GM19395 (cell line): ENCODE data around the gene NDUFB5.

ENCODE experiments used
- ATAC-seq: cut with Tn5 transposase; IDR thresholded peaks from one replicate; pipeline ENCODE4 v1.9.1; 2021; ENCODE audit warnings: mild to moderate bottlenecking, moderate library complexity; ENCODE audit not compliant: unreplicated experiment

NDUFB5 gene

DNA sequence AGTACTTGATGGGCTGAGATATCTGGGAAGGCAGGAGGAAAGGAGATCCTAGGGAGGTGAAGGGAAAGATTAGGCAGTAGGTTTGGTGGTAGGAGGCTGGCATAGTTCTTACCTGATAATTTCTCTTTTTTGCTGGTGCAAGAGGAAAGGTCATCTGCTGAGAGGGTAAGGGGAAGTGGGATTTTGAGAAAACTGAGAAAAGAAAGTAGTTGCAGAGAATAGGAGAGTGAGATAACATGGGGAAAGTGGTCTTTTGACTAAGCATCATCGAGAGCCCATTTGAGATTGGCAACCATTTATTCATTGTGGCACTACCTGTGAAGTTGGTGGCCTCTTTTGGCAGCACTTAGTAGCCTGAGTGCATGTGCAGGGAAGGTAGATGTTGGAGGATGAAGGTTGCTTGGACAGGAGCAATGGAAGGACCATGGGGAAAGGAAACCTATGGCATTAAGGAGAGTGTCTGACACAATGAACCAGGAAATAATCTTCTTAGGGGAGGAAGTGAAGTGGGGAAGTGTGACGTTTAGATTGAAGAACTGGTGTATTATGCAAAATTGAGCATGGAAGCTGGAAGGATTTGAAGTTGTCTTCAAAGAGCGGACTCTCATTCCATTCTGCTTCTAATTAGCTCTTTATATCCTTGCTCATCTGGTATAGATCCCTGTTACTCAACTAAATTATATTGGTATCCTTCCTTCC lies 26.3 kb downstream of the NDUFB5 start:
- ATAC-seq: peak; percentile 70

DNA sequence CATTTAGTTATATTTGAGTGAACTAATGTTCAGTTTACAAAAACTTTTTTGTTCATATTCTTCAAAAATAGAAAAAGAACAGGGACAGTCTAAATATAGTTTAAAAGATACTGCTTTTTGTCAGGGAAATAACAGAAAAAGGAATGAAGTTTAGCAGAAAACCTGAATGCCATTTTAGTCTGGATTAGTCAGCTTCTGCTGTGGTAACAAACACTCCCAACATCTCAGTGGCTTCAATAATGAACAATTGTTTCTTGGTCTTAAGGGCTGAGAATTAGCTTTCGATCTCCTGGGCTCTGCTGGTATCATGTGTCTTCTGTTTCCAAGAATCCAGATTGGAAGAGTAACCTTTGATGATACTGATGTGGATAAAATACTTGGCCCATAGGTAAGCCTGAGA lies 35.9 kb downstream of the NDUFB5 start:
- no peak for ATAC-seq

DNA sequence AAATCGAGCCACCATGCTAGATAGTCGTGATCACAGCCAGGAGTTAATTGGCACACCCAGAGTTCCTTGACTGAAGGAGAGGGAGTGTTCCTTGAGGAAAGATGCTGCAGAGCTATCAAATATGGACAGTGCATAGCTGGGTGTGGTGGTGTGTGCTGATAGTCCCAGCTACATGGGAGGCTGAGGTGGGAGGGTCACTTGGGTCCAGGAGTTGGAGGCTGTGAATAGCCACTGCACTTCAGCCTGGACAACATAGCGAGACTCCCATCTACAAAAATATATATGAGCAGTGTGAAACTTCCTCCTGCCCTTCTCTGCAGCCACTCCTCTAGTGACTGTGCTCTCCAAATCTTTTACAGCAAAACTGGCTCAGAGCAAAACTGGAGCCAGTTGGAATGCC lies 38.3 kb downstream of the NDUFB5 start:
- no peak for ATAC-seq

DNA sequence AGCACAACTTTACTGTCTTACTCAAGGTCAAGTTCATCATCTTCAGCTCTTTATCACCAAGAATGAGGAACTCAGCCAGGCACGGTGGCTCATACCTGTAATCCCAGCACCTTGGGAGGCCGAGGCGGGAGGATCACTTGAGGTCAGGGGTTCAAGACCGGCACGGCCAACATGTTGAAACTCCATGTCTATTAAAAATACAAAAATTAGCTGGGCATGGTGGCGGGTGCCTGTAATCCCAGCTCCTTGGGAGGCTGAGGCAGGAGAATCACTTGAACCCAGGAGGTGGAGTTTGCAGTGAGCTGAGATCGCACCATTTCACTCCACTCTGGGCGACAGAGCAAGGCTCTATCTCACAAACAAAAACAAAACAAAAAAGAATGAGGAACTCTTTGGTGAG lies 39.2 kb downstream of the NDUFB5 start:
- ATAC-seq: peak; percentile 6

DNA sequence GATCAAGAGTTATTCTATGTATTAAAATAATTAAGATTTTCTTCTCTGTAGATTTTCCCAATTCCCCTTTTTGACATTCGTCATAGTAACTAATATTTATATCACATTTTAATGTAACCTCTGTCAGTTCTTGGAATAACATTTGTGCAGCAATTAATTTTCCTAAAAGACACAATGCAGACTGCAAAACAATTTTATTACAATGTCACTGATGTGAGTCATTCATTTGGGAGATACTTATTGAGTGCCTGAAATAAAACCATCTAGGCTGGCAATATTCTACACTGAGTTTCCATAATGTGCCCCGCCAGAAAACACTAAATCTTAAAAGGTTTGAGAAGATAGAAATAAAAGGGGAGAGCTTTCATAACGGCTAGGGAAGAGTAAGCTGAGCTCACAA lies 41.6 kb downstream of the NDUFB5 start:
- no peak for ATAC-seq

DNA sequence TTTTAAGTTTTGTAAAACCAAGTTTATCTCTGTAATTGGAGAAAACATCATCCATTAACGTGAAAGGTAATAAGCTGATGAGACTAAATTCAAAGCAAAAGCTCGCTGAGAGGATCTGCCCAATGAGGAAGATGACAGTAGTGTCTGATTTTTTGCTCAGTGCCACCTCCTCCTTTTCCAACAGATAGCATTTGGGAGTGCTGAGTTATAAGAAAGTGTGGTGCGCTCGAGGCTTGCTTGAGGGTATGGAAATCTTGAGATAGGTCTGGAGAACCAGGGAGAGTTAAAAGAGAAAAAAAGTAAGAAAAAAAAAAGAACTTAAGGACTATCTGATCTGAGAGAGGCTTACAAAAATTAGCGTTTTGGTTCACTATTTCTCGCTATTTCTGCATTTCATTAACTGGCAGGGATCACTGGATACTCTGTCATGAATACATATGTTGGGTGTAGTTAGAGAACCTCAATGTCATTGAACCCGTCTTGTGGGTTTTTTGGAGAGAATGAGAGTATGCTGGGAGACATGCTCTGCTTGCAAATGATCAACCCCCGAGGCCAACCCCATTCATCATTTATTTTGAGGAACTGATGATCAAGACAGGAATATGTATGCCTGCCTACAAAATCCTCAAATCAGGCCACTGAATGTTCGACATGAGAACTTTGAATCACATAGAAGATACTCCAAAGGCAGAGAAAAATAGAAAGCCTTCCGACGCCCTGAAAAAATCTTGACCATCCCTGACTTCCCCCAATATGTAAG lies 47.3 kb downstream of the NDUFB5 start:
- no peak for ATAC-seq

DNA sequence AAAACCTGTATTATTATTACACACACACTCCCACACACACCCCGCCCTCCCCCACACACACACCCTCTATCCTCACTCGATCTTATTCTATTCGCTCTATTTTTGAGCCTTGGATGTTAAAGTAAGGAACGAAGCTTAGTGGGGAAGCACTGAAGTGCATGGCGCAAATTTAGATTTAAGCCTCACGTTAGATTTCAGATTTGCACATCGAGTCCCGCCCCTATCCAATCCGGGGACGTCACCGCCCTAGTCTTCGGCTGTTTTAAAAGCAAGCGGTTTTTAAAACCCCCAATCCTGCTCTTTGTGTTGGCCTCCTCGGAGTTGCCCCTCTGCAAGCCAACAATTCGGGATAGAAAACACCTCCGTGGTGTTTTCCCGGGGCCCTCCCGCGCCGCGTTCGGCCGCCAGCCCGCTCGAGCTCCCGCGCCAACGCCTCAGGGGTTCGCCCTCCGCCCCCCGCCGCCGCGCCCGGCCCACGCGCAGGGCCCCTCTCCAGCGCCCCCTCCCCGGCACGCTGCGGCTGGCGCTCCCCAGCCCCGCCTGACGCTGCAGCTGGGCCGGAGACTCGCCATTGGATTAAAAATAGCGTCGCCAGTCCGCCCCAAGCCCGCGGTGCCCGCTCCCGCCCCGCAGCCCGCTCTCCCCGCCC lies 48.0 kb downstream of the NDUFB5 start, which contains the start of gene USP13:
Gene USP13, plus strand, starts transcription at position 594 of the 649 bp plus-strand sequence. CDS start 186 bp downstream, outside the sequence.
- peak; percentile 64 for ATAC-seq

DNA sequence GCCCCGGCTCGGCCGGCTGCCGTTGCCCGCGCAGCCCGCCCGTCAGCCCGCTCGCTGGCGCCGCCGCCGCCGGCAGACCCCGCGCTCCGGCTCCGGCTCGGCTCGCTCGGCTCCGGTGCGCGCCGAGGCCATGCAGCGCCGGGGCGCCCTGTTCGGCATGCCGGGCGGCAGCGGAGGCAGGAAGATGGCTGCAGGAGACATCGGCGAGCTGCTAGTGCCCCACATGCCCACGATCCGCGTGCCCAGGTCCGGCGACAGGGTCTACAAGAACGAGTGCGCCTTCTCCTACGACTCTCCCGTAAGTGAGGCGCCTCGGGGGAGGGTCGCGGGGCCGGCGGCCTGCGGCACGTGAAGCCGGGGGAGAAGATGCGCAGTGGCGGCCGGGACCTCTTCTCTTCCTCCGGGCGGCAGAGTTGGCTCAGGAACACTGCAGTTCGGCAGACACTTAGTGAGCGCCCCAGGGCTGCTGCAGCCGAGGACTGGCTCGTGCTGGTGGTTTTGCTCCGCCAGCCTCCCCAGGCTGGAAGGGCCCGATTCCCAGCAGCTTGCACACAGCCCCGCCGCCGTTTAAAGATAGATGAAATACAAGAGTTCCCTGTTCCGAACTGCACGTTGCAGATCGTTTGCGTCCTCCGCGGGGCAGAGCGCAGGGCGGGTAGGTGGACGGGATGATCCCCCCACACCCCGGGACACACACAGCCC lies 48.7 kb downstream of the NDUFB5 start:
- ATAC-seq: peak; percentile 67

DNA sequence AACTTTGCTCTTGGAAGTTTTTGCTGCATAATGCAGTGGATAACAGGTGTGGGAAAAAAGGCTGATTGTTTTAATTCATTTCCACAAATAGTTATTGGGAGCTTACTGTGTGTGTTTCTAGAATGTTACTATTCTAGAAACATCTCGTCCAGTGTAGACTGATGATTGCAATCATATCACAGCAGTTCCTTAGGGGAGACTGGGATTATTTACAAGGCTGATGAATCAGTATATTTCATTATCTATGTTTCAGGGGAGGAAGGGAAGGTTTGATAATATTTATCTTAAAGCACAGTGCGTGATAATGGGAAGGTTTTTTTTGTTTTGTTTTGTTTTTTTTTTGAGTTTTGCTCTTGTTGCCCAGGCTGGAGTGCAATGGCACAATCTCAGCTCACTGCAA lies 50.6 kb downstream of the NDUFB5 start:
- no peak for ATAC-seq

DNA sequence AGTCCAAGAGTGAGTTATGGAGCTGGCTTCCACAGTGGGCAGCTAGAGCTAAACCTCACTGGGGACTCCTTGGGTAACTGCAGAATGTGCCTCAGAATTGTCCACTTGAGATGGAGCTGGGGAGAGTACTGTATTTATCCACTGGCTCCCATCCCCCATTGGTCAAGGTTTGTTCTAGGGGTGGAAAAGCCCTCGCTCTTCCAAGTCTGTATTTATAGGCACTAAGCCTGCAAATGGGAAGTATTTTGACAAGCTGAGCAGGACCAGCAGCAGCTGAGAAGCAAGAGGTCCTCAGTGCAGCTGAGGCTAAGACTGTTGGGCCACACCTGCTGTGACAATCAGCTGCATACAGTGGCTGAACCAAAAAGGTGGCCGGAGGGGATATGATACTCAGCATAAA lies 54.0 kb downstream of the NDUFB5 start:
- ATAC-seq: no peak

DNA sequence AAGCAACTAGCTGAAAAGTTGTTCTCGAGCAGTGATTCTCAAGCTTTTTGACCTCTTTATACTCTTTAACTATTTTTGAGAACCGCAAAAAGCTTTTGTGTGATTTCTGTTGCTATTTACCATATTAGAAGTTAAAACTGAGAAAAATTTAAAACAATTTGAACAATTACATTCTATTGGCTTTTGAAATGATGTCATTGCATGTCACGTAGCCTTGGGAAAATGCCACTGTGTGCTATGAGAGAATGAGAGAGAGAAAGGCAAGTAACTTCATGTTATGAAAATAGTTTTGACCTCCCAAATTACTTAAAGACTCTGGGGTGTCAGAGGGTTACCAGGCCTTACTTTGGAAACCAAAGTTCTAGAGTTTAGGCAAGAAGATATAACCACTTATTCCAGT lies 56.3 kb downstream of the NDUFB5 start:
- ATAC-seq: no peak

DNA sequence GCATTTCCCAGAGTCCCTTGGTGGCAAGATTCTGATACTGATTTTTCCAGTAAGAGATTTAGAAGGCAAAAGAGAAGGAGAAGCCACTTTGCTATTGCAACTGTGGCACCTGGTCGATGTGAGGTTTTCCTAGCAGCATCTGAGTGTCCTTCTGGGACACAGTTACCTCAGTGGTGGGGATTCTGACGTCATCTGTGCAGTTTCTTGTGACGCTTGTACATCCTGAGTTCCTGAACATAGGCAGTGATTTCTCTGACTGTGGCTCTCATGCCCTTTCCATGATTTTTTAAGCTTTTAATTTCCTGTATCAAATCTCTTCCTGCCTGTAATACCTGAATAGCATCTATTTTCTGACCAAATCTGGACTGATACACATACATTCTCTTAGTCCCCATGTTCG lies 57.2 kb downstream of the NDUFB5 start:
- no peak for ATAC-seq

DNA sequence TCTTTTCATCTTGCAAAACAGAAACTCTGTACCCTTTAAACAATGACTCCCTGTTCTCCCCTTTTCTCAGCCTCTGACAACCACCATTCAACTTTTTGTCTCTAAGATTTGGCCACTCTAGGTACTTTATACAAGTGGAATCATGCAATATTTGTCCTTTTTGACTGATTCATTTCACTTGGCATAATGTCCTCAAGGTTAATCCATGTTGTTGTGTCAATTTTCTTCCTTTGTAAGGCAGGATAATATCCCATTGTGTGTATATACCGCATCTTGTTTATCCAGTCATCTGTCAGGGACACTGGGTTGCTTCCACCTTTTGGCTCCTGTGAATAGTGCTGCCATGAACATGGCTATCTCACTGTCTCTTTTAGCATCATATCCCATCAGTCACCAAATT lies 58.5 kb downstream of the NDUFB5 start:
- no peak for ATAC-seq

DNA sequence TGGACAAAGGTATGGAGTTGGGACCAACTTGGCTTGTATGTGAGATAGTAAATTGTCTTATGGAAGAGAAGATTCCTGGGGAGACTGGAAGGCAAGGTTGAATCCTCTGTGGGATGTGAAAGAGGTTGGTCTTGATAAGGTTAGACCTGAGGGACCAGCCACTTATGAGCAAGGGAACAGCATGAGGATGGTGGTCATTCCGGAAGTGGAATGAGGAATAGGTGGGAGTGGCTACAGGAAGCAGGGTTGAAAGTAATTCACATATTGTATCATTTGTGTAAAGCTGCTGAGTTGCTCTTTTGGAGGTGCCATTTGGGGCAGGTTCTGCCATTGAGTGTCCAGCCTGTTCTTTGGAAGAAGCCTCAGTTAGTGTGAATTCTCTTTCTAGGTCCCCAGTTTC lies 61.4 kb downstream of the NDUFB5 start:
- no peak for ATAC-seq

DNA sequence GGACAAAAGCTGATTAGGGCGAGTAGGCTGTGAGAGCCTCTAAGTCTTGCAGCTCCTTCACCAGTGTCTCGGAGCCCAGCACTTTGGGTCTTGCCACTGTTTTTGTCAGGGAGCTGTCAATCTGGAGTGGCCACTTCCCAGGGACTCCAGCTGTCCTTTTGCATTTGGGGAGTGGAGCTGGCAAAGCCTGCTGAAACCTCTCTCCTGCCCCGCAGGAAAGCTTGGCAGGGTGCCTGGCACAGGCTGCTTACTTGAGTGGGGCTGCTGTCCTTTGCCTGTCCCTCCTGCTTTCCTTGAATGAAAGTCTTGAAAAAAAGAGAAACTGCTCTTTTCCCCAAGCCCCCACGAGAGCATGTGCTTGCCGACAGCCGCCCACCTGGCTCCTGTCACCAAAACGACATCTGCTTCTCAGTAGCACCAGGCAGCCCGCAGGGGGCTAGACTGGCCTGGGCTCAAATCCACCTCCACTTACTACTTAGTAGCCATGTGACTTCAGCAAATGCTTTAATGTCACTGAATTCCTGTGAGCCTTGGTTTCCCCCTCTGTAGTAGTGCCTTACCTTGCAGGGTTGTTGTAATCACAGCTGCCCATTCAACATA lies 61.9 kb downstream of the NDUFB5 start:
- ATAC-seq: no peak

DNA sequence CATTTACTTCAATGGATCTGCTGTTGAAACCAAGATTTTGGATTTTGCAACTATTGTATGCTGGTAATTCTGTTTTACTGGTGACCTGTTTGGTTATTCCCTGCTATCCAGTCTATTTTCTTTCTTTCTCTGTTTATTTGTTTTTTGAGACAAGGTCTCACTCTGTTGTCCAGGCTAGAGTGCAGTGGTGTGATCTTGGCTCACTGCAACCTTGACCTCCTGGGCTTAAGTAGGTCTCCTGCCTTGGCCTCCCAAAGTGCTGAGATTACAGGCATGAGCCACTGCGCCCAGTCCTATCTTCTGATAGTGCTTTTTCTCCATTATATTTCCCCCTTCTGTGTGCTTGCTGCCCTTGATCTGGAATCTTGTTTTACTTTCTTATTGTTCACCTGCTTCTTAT lies 63.8 kb downstream of the NDUFB5 start:
- no peak for ATAC-seq

DNA sequence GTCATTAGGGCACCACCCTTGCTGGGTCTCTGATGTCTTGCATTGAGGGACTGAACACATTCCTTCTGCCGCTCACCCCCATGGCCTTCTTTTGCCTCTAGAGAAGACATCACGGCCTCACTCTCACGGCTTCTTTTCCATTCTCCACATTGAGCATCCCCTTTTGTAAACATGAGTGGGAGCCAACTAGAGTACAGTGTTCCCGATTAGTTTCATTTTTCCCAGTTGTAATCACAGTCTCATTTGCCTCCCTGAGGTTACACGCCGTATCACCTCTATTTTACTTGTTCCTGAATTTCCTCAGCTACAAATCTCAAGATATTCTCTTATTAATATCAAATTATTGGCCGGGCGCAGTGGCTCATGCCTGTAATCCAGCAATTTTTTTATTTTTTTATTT lies 65.7 kb downstream of the NDUFB5 start:
- no peak for ATAC-seq

DNA sequence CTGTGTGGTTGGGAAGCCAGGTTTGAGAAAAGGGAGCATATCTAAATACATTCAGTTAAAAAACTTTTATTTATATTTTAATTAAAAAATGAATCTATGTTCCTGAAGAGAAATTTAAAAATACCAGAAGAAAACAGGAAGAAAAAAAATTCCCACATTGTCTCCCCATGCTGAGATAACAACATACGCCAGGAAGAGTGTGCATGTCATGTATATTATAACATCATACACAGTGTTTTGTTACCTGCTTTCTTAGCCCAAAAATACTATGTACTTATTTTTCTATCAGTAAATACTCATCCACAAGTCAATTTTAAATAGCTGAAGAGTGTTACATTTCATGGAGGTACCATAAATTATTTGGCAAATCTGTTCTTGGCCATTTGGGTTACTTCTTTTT lies 66.7 kb downstream of the NDUFB5 start:
- ATAC-seq: no peak

DNA sequence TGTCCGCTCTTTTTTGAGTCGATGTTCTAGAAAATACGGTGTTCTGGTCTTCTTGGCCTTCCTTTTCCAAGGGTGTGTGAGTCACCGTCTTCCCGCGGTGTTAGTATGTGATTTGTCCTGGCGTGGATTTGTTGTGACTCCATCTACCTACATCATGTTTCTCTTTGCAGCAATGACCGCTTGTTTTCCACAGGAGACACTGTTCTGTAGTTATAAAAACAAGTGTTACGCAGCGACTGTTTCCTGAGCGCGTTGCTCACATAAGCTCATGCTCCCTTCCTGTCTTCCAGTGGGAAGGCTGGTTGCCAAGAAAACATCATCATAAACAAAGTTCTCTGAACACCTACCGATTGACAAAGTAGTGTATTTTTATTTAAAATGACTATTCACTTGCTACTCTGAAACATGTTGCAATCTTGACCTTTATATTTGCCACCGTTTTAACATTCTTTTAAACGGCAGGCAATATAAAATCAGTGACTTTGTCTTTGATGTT lies 67.2 kb downstream of the NDUFB5 start:
- ATAC-seq: no peak

DNA sequence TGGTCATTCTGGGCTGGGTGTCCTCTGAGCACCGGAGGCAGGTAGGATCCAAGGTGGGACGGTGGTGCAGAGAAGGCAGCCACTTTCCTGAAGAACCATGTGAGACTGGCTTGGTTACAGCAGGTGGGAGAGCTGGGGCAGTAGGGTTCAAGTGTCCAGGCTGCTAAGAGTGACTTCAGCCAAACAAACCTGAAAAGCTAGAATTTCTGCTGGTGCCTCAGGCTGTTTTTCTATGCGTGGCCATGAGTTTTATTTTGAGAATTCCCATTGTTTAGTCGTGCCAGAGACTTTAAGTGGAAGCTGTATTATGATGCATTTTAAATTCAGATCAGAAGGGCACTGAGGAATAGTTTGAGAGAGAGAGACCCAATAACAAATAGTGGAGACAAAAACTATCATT lies 68.3 kb downstream of the NDUFB5 start:
- no peak for ATAC-seq

DNA sequence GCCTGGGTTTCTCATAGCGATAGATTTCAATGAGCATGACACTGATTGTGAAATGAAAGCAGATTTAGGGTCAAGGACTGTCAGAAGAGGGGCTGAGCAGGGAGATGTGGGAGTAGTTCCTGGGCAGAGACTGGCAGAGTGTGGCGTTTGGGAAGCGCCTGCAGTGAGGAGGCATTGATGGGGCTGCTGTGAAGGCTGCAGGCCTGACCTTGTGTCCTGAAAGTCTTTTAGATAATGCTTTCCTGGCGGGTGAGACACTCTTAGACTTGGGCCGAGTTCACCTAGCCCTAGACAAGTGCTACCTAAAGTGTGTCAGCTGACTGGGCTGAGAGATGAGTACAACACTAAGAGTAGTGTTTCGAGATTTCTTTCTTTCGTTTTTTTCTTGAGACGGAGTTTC lies 68.9 kb downstream of the NDUFB5 start:
- ATAC-seq: no peak
